Measurements from ENCODE around the gene SETD9. TPM values are rescaled to one million over a fixed set of nuclear protein-coding genes. Genes with fewer than 3 reads are reported as not detected.

SETD9 gene
- total RNA-seq, 2 experiments from 2014 or later, result 1.6 to 2.3 TPM

DNA sequence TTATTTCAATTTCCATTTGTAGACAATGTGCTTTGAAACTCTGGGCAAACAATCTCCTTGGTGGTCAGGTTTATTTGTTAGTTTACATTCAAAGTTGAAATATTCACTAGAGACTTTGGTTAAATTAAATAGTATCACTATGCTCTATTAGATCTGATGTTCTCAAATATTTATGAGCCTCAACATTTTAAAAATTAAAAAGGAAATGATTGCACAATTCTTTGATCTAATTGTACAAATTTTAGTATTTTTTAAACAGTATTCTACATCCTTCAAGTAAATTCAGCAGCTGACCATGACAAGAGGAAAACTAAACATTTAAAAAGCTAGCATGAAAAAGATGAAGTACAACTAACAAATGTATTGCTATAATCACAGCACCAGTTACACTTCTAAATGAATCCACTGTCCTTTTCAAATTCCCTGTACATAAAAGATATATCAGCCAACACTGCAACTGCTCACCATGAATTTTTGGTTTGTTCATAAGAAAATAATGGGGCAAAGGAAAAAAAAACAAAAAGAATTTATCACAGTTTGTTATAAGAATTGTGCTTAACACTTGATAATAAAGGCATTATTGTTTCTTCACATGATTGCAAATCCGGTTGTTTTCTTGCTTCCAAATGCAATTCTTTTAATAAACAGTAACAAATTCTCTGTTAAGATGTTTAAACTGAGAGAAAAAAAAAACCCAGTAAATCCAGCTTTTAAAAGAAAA lies 10.7 kb downstream of the SETD9 start:
- no peaks in the 10 kb centered on the region for H3K27me3 ChIP-seq (ENCODE audit: control insufficient read depth in 1 of 2, insufficient read depth in 2 of 2, low read length in 2 of 2)
- no peaks in the 10 kb centered on the region for H3K9me3 ChIP-seq (ENCODE audit: control insufficient read depth in 1 of 2, insufficient read depth in 1 of 2, low read length in 2 of 2)
- H3K27ac ChIP-seq (ENCODE audit: low read depth in 1 of 2, low read length in 2 of 2), result no peak overlapping the region
- H3K4me1 Mint-ChIP-seq (ENCODE audit: low read depth), result no peaks in the 10 kb centered on the region
- H3K27ac Mint-ChIP-seq, result no peak overlapping the region
- intact Hi-C loops (cut with DNase I, micrococcal nuclease), result no loop called here
- no peaks in the 10 kb centered on the region for H3K4me1 ChIP-seq (ENCODE audit: insufficient read depth, low read length)
- POLR2A ChIA-PET, result no interaction called here
- H3K36me3 ChIP-seq (ENCODE audit: insufficient read depth, low read length), result peaks cover 28% of the 10 kb centered on the region
- H3K4me3 Mint-ChIP-seq, result no peak overlapping the region
- peaks cover 43% of the 10 kb centered on the region for H3K36me3 Mint-ChIP-seq (ENCODE audit: low read depth)
- no peak overlapping the region for H3K4me3 ChIP-seq (ENCODE audit: low read length)
- H3K27me3 Mint-ChIP-seq, result no peaks in the 10 kb centered on the region
- H3K9me3 Mint-ChIP-seq, result no peaks in the 10 kb centered on the region
- CTCF ChIA-PET, result no interaction called here
- TF ChIP-seq, protein P1, sequence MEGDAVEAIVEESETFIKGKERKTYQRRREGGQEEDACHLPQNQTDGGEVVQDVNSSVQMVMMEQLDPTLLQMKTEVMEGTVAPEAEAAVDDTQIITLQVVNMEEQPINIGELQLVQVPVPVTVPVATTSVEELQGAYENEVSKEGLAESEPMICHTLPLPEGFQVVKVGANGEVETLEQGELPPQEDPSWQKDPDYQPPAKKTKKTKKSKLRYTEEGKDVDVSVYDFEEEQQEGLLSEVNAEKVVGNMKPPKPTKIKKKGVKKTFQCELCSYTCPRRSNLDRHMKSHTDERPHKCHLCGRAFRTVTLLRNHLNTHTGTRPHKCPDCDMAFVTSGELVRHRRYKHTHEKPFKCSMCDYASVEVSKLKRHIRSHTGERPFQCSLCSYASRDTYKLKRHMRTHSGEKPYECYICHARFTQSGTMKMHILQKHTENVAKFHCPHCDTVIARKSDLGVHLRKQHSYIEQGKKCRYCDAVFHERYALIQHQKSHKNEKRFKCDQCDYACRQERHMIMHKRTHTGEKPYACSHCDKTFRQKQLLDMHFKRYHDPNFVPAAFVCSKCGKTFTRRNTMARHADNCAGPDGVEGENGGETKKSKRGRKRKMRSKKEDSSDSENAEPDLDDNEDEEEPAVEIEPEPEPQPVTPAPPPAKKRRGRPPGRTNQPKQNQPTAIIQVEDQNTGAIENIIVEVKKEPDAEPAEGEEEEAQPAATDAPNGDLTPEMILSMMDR (IDR thresholded peaks at IDR 0.05), result no peak
- ATAC-seq (ENCODE audit: poor library complexity), result no peak
- DNase-seq, result no peak

DNA sequence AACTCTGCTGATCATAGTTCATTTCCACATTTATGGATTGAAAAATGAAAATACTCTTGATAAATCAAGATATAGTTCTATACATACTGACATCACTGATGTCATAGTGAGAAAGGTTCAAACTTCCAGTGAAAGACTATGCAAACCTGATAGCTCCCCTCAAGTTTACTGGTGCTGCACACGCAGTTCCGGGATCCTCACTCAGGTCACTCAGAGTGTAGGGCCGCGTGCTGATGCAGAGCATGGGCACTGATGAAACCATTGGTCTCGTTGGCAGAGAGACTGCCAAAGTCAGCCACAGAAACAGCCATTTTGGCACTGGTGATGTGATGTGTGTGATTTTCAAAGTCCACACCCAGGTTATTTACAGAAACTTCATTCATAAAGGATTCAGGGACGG lies 13.5 kb downstream of the SETD9 start:
- Mint-ChIP-seq H3K4me1 (ENCODE audit: low read depth) (no peaks in the 10 kb centered on the region), H3K36me3 (ENCODE audit: low read depth) (peaks cover 69% of the 10 kb centered on the region)

DNA sequence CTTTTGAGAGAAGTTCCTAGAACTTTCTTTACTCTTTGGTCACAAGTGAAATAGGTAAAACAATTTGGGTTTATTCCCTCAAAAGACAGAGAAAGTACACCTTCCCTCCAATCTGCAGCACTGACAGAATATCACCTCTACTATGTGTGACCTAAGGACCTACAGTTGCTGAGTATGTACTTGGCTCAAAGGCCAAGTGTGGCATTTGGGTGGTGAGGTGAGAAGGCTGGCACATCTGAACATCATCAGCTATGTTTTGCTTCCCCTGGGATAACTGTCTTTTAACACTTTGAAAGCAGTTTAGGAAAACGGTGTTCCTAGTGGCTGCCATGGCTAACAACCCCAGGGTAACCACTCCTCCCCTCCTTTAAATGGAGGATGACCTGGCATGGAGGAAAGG lies 24.9 kb downstream of the SETD9 start:
- Mint-ChIP-seq H3K27ac (no peak overlapping the region), H3K4me1 (ENCODE audit: low read depth) (no peaks in the 10 kb centered on the region), H3K9me3 (no peaks in the 10 kb centered on the region), H3K36me3 (ENCODE audit: low read depth) (peaks cover 91% of the 10 kb centered on the region), H3K4me3 (no peak overlapping the region), H3K27me3 (no peaks in the 10 kb centered on the region)
- Histone ChIP-seq H3K4me1 (ENCODE audit: insufficient read depth, low read length) (no peaks in the 10 kb centered on the region), H3K27ac (ENCODE audit: low read depth in 1 of 2, low read length in 2 of 2) (no peak overlapping the region), H3K9me3 (ENCODE audit: control insufficient read depth in 1 of 2, insufficient read depth in 1 of 2, low read length in 2 of 2) (no peaks in the 10 kb centered on the region), H3K27me3 (ENCODE audit: control insufficient read depth in 1 of 2, insufficient read depth in 2 of 2, low read length in 2 of 2) (no peaks in the 10 kb centered on the region), H3K4me3 (ENCODE audit: low read length) (no peak overlapping the region), H3K36me3 (ENCODE audit: insufficient read depth, low read length) (peaks cover 79% of the 10 kb centered on the region)
- ChIA-PET POLR2A (no interaction called here), CTCF (no interaction called here)
- intact Hi-C loops (cut with DNase I, micrococcal nuclease), result no loop called here
- TF ChIP-seq, protein P1 (IDR thresholded peaks at IDR 0.05), result no peak
- no peak for DNase-seq
- no peak for ATAC-seq (ENCODE audit: poor library complexity)

More for the DNA sequence above, 13.5 kb downstream of the SETD9 start:
- Histone ChIP-seq H3K4me3 (ENCODE audit: low read length) (no peak overlapping the region), H3K36me3 (ENCODE audit: insufficient read depth, low read length) (peaks cover 53% of the 10 kb centered on the region), H3K27ac (ENCODE audit: low read depth in 1 of 2, low read length in 2 of 2) (no peak overlapping the region), H3K27me3 (ENCODE audit: control insufficient read depth in 1 of 2, insufficient read depth in 2 of 2, low read length in 2 of 2) (no peaks in the 10 kb centered on the region), H3K4me1 (ENCODE audit: insufficient read depth, low read length) (no peaks in the 10 kb centered on the region), H3K9me3 (ENCODE audit: control insufficient read depth in 1 of 2, insufficient read depth in 1 of 2, low read length in 2 of 2) (no peaks in the 10 kb centered on the region)
- ATAC-seq (ENCODE audit: poor library complexity) (no peak), DNase-seq (no peak)
- Mint-ChIP-seq H3K27ac (no peak overlapping the region), H3K27me3 (no peaks in the 10 kb centered on the region), H3K9me3 (no peaks in the 10 kb centered on the region), H3K4me3 (no peak overlapping the region)
- TF ChIP-seq, protein P1 (IDR thresholded peaks at IDR 0.05), result no peak
- intact Hi-C loops (cut with DNase I, micrococcal nuclease), result no loop called here
- CTCF ChIA-PET, result no interaction called here
- POLR2A ChIA-PET, result no interaction called here
